GM20431 (cell line): Measurements from ENCODE around the gene PKP4.

Experiments
- in situ Hi-C: fragments of 300-500 bp; cut with MseI, MboI; formaldehyde crosslinking; loops from one replicate; pipeline ENCODE4 v1.15.0; 2020; ENCODE audit warnings: low sequenced_read_pairs; ENCODE audit not compliant: unreplicated experiment

PKP4 gene

DNA sequence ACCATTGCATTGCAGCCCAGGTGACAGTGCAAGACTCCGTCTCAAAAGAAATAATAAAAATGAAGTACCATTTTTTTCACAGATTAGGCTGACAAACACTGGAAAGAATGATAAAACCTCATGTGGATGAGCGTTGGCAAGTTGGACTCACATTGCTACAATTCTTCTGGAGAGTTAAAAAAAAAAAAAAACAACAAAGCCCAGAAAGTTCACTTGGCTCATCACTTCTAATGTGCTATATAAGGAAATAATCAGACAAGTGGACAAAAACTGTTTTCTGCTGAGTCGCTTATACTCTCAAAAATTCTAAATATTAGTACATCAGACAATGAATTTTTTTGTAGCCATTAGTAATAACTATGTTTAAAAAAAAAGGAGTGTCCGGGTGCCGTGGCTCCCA is 38.4 kb downstream of the PKP4 start:
- in situ Hi-C loops, result no loop called here

- in situ Hi-C loops, result no loop called here
Observed at GRCh38 chr2:158496986-158497385, 40.2 kb downstream of the PKP4 start.

GRCh38 chr2:158497486-158497885 is 40.7 kb downstream of the PKP4 start:
- in situ Hi-C loops, result no loop called here

DNA sequence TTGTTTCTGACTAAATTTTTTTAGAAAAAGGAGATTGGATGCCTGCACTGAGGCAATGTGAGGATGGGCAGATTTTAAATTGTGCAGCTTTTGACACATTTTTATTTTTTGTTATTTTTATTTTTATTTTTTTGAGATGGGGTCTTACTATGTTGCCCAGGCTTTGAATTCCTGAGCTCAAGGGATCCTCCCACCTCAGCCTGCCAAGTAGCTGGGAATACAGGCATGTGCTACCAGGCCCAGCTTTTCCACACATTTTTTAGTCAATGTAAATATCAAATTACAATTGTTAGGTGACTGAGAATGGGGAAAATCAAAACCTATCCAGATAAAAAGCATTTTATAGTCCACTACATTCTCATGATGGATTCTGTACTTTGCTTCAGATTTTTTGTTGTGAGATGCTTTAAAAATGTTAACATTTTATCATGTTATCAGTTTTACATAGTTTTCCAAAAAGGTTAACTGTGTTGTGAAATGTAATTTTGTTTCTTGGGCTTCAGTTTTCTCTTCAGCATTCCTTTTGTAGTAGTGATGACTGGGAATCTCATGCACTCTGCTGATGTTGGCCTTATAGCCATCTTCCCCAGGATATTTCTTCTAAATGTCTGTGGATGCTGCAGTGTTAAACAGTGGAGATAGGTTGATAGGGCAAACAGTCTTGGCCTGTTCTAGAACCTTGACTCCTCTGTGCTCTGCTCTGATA is 41.4 kb downstream of the PKP4 start:
- in situ Hi-C loops, result no loop called here

DNA sequence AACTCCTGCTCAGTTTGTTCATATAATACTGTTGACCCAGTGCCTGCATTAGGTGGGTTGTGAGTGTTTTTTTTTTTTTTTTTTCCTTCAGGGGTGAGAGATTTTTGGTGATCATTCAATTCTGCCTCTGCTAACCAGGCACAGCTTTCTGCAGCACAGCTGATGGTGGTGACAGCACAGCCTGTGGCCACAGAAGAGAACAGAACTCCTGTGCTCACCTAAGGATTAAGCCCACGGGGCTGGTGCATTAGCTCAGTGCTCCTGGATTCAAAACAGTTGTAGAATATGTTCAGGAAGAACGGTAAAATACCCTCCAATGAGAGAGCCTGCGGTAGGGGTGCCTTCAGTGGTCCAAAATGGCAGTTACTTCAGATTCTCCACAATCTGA is 42.0 kb downstream of the PKP4 start:
- in situ Hi-C loops, result no loop called here

DNA sequence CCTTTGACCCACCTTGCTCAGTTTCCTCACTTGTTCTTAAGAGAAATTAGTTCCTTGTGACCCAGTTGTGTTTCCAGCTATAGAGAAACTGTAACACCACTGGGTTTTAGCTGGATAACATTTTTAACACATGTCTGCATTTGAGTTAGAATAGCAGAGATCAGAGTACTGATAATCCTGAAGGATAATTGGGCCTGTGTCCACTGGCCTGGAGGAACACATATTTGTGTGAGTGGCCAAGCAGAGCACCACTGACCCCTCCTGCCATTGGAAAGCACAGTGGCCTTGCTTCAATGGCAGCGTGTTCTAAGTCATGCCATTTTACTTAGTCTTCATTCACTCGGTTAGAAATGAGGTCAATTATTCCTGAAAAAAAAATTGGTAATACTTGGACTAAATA is 42.6 kb downstream of the PKP4 start:
- in situ Hi-C loops, result no loop called here

DNA sequence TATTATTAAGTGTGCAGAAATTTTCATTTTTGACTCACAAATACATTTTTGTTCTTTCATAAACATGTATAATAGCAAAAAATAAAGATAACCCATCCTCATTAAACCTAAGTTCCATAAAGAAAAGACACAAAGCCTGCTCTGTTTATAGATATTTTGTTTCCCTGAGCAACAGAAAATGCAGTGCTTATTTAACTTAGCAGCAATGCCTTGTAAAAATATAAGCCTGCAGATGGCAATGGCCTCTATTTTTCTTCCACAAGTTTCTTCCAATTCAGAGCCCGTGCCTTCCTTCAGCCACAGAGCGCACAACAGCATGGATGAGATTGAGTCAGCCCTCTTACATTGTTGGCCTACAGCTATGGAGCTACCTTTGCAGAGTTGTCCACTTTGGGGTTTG is 43.6 kb downstream of the PKP4 start:
- in situ Hi-C loops, result no loop called here

DNA sequence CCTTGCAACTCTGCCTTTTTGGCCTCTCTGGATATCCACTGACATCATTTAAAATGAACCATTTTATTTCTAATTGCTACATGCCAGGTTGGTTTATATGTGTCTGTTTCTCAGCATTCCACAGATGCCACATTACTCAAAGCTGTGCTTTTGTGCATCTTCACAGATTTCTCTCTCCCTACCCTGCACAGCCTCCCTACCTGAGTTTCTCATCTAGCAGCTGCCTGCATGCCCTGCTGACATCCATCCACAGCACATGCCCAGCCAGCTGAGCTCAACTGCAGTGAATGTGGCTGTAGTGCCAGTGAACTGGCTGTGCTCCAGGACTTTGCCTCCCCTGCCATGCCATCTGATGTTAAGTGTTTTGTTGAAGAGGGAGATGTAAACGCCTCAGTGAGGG is 44.5 kb downstream of the PKP4 start:
- in situ Hi-C loops, result no loop called here

GRCh38 chr2:158502974-158503373 is 46.2 kb downstream of the PKP4 start:
- in situ Hi-C loops, result no loop called here

GRCh38 chr2:158504088-158504487 is 47.3 kb downstream of the PKP4 start:
- in situ Hi-C loops, result no loop called here

- in situ Hi-C loops, result no loop called here
Observed at GRCh38 chr2:158505448-158505934, 48.7 kb downstream of the PKP4 start.

- in situ Hi-C loops, result no loop called here
Observed at GRCh38 chr2:158507141-158507540, 50.4 kb downstream of the PKP4 start.

GRCh38 chr2:158507679-158508078 is 50.9 kb downstream of the PKP4 start:
- in situ Hi-C loops, result no loop called here

DNA sequence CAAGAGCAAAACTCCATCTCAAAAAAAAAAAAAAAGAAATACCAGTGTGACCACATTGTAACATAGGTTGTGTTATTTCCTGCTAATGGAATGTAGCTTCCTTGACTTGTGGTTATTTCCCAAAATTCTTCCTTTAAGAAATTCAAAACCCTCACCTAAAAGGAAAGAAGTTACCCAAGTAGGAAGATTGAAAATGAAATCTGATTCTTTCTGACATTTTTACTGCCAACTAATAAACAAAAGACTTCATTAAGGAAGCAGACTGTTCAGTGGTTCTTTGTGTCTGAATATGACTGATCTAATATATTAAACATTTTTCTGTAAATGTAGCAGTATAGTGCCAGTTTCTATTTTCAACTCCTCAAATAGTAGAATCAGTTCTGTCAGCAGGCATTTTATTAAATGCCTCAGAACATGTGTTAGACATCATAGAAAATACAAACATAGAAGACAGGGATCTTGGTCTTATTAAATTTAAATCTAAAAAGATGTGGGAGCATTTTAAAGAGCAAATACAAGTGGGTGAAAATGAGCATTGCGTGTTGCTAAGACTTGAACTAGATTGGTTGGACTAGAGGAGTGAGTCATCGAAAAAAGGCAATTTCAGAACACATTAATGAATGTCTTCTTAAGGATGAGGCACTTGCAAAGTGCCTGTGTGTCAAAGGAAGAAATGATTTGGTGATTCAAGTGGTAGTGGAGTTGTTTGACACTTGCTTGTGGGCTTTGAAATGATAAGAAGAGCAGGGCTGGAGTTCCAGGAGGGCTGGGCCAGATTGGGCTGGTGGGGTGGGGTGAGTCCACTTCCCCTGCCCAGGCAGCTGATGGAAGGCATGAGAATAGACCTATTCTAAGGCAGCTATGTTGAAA is 53.4 kb downstream of the PKP4 start:
- in situ Hi-C loops, result no loop called here

- in situ Hi-C loops, result no loop called here
Observed at GRCh38 chr2:158510887-158511286, 54.1 kb downstream of the PKP4 start.

DNA sequence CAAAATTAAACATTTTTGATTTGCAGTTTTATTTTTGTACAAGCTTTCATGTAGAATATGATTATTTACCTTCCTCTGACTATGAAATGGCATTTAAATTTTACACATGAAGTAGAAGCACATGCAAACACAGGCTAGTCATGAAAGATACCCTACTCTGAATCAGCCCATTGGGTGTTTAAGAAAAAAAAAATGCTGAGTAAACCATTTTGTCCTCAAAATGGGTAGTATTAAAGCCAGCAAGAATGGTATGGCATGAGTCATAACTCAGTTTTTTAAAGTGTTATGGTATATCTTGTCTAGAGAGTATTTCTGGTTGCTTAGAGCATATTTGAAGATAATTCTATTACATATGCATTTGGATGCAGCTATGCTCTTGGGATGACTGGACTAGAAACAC is 55.0 kb downstream of the PKP4 start:
- in situ Hi-C loops, result no loop called here

DNA sequence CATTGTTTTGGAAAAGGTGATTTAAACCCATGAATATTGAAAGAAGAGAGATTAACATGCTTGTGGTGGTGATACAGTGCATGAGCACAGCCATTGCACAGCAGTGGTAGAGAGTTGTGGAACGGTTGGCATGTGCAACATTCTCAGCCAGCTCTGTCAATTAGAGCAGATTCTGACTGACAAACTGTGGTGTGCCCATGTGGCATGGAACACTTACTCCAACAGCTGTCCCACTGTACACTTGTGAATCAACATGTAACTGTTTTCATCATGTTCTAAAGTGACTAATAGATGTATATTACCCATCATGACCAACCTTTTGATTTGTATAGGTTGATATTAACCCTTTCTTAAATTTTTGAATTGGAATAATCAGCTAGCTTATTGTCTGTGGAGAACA is 55.6 kb downstream of the PKP4 start:
- in situ Hi-C loops, result no loop called here

- in situ Hi-C loops, result no loop called here
Observed at GRCh38 chr2:158513841-158514240, 57.1 kb downstream of the PKP4 start.

DNA sequence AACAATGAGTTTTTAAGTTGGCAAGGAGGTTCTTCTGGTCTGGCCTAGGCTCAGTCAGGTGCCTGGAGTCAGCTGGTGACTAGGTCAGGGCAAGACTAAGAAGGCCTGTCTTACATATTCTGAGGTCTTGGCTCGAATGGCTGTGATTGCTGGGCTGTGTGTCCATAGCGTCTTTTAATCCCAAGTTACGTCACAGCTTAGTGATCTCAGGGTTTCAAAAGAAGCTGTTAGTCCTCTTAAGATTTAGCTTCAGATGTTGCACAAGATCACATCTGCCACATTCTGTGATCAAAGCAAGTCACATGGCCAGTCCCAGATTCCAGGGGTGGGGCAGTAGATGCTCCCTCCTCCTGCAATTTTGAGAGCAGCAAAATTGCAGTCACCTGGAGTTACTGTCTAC is 61.3 kb downstream of the PKP4 start:
- in situ Hi-C loops, result no loop called here

- in situ Hi-C loops, result no loop called here
Observed at GRCh38 chr2:158519481-158519880, 62.7 kb downstream of the PKP4 start.
